ENCODE data around the gene PPIF. TPM values are rescaled to one million over a fixed set of nuclear protein-coding genes. Genes with fewer than 3 reads are reported as not detected.

Gene PPIF
- total and polyA plus RNA-seq, 2 of the 13 experiments (the other 11 are each of a cell fraction or from before 2014, with no cell fraction given) = 147 to 157 TPM

- TF ChIP-seq ELF3 (CRISPR knock-in tag; IDR thresholded peaks at IDR 0.05) = peak; percentile 35; the same call in 1 of the 2 replicates
- TF ChIP-seq PHF21A (CRISPR knock-in tag; IDR thresholded peaks at IDR 0.05) = peak; percentile 68
- no peak for TF ChIP-seq KAT2B (IDR thresholded peaks at IDR 0.05; ENCODE audit: borderline replicate concordance, low read depth, low read length)
- TF ChIP-seq BORCS8-MEF2B (CRISPR knock-in tag; IDR thresholded peaks at IDR 0.05) = peak; percentile 30; the same call in 1 of the 2 replicates
- no peak for TF ChIP-seq SMARCC2 (IDR thresholded peaks at IDR 0.05)
- TF ChIP-seq ZNF619 (CRISPR knock-in tag; IDR thresholded peaks at IDR 0.05) = no peak
- no peak for TF ChIP-seq ZNF513 (CRISPR knock-in tag; conservative IDR thresholded peaks at IDR 0.05)
- TF ChIP-seq PCBP1 (IDR thresholded peaks at IDR 0.05; ENCODE audit: borderline replicate concordance, low read depth, low read length) = 0 out of 2 replicates have a peak, but pooled peaks have one; percentile 17
- peak; percentile 83; the same call in 1 of the 2 replicates for TF ChIP-seq NFKB2 (CRISPR knock-in tag; IDR thresholded peaks at IDR 0.05; ENCODE audit: borderline replicate concordance)
- no peak for TF ChIP-seq FIP1L1 (IDR thresholded peaks at IDR 0.05; ENCODE audit: borderline replicate concordance, insufficient read depth, low read depth, low read length)
- peak; percentile 30; the same call in 1 of the 2 replicates for TF ChIP-seq CHCHD3 (CRISPR knock-in tag; IDR thresholded peaks at IDR 0.05)
- TF ChIP-seq ZBTB7B (CRISPR knock-in tag; IDR thresholded peaks at IDR 0.05) = peak; percentile 87
- no peak for TF ChIP-seq ZNF577 (CRISPR knock-in tag; IDR thresholded peaks at IDR 0.05; ENCODE audit: borderline replicate concordance, low read depth)
- TF ChIP-seq ISL2 (CRISPR knock-in tag; IDR thresholded peaks at IDR 0.05) = peak; percentile 55; the same call in 1 of the 2 replicates
- TF ChIP-seq MATR3 (CRISPR knock-in tag; IDR thresholded peaks at IDR 0.05) = no peak
- 0 out of 2 replicates have a peak, but pooled peaks have one; percentile 17 for TF ChIP-seq RNF2 (conservative IDR thresholded peaks at IDR 0.05; ENCODE audit: low read depth)
- 0 out of 2 replicates have a peak, but pooled peaks have one; percentile 21 for TF ChIP-seq ZNF160 (CRISPR knock-in tag; IDR thresholded peaks at IDR 0.05)
- no peak for TF ChIP-seq REL (CRISPR knock-in tag; conservative IDR thresholded peaks at IDR 0.05)
- TF ChIP-seq, protein P1, sequence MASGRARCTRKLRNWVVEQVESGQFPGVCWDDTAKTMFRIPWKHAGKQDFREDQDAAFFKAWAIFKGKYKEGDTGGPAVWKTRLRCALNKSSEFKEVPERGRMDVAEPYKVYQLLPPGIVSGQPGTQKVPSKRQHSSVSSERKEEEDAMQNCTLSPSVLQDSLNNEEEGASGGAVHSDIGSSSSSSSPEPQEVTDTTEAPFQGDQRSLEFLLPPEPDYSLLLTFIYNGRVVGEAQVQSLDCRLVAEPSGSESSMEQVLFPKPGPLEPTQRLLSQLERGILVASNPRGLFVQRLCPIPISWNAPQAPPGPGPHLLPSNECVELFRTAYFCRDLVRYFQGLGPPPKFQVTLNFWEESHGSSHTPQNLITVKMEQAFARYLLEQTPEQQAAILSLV (CRISPR knock-in tag; IDR thresholded peaks at IDR 0.05; ENCODE audit: borderline replicate concordance) = peak; percentile 53; the same call in 1 of the 2 replicates
- TF ChIP-seq ZNF34 (CRISPR knock-in tag; IDR thresholded peaks at IDR 0.05; ENCODE audit: borderline replicate concordance) = no peak
- TF ChIP-seq ZFP36L1 (CRISPR knock-in tag; IDR thresholded peaks at IDR 0.05) = peak; percentile 42; the same call in 1 of the 2 replicates
- TF ChIP-seq SIX4 (CRISPR knock-in tag; IDR thresholded peaks at IDR 0.05) = no peak
- TF ChIP-seq ARNT2 (CRISPR knock-in tag; IDR thresholded peaks at IDR 0.05; ENCODE audit: low read depth) = peak; percentile 61; the same call in 1 of the 2 replicates
- TF ChIP-seq, protein P2, sequence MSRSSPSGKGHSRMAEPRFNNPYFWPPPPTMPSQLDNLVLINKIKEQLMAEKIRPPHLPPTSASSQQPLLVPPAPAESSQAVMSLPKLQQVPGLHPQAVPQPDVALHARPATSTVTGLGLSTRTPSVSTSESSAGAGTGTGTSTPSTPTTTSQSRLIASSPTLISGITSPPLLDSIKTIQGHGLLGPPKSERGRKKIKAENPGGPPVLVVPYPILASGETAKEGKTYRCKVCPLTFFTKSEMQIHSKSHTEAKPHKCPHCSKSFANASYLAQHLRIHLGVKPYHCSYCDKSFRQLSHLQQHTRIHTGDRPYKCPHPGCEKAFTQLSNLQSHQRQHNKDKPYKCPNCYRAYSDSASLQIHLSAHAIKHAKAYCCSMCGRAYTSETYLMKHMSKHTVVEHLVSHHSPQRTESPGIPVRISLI (CRISPR knock-in tag; IDR thresholded peaks at IDR 0.05; ENCODE audit: borderline replicate concordance) = no peak
- TF ChIP-seq ZNF816 (CRISPR knock-in tag; IDR thresholded peaks at IDR 0.05; ENCODE audit: borderline replicate concordance) = no peak
Measured at GRCh38 chr10:79347894-79348639, 798 bp downstream of the PPIF start (continued).

All from HepG2 (cell line).